Fibroblast of gingiva (primary cell): Measurements from ENCODE around the gene SLC26A5.
"Not testable (repeated sequence)": the region's sequence is repeated elsewhere in the genome, so short reads cannot be mapped to it uniquely, and the experiment has no call there.

Experiments
- DNase-seq: peaks from one replicate; pipeline ENCODE4 v3.0.0-alpha.2; 2011; ENCODE audit warnings: low read depth

Gene SLC26A5

GRCh38 chr7:103399687-103400086, 46.3 kb downstream of the SLC26A5 start:
- DNase-seq, result not testable (repeated sequence)

- no peak for DNase-seq
These were observed 47.4 kb downstream of the SLC26A5 start for GRCh38 chr7:103398483-103399127.

GRCh38 chr7:103396471-103396870, 49.5 kb downstream of the SLC26A5 start:
- DNase-seq, result no peak

- no peak for DNase-seq
These were observed 50.9 kb downstream of the SLC26A5 start for GRCh38 chr7:103395071-103395470.

- DNase-seq, result no peak
These were observed 51.4 kb downstream of the SLC26A5 start for GRCh38 chr7:103394566-103394965.

GRCh38 chr7:103391976-103392375, 54.0 kb downstream of the SLC26A5 start:
- no peak for DNase-seq

- DNase-seq, result no peak
These were observed 54.9 kb downstream of the SLC26A5 start for GRCh38 chr7:103391150-103391549.

GRCh38 chr7:103389263-103389662, 56.7 kb downstream of the SLC26A5 start:
- no peak for DNase-seq

- DNase-seq, result no peak
These were observed 57.4 kb downstream of the SLC26A5 start for GRCh38 chr7:103388469-103389140.

GRCh38 chr7:103387242-103387641, 58.8 kb downstream of the SLC26A5 start:
- DNase-seq, result no peak

- no peak for DNase-seq
These were observed 64.0 kb downstream of the SLC26A5 start for GRCh38 chr7:103382032-103382402.

- no peak for DNase-seq
These were observed 64.6 kb downstream of the SLC26A5 start for GRCh38 chr7:103381280-103382031.

- no peak for DNase-seq
These were observed 65.4 kb downstream of the SLC26A5 start for GRCh38 chr7:103380395-103381191.

GRCh38 chr7:103379270-103379975, 66.6 kb downstream of the SLC26A5 start:
- no peak for DNase-seq

GRCh38 chr7:103373866-103374643, 72.0 kb downstream of the SLC26A5 start:
- DNase-seq, result no peak

- no peak for DNase-seq
These were observed 76.6 kb downstream of the SLC26A5 start for GRCh38 chr7:103369432-103369831.

- DNase-seq, result no peak
These were observed 96.2 kb downstream of the SLC26A5 start for GRCh38 chr7:103349805-103350204.

GRCh38 chr7:103348959-103349358, 97.0 kb downstream of the SLC26A5 start:
- DNase-seq, result no peak

GRCh38 chr7:103348452-103348851, 97.6 kb downstream of the SLC26A5 start:
- DNase-seq, result no peak

- peak; percentile 91 for DNase-seq
These were observed 98.3 kb downstream of the SLC26A5 start, which contains the start of gene PSMC2 for GRCh38 chr7:103347507-103348267. TSS of gene PSMC2 (plus strand) at chr7:103347643. CDS start at chr7:103347712, 69 bp downstream.
